HCT116 (cell line): ENCODE measurements around the gene CSTPP1. TPM values are rescaled to one million over a fixed set of nuclear protein-coding genes. Genes with fewer than 3 reads are reported as not detected.

Experiments used
- ATAC-seq: fragments of 200-7000 bp; cut with Tn5 transposase; 2 replicates; pipeline ENCODE4 v1.9.1; 2020; ENCODE audit warnings: mild to moderate bottlenecking, moderate library complexity
- BruUV-seq: library from RNA; stranded (reverse); fragments of 400-500 nt; replicated peaks from 2 replicates; lab custom pipeline; 2021; lab: Mats Ljungman, UMichigan
- CTCF ChIA-PET: fragments of 300-600 bp; sonication (Branson Sonifier 250); formaldehyde crosslinking; loops from one replicate; lab custom pipeline; 2021; ENCODE audit warnings: antibody characterized with exemption; lab: Charles Lee
- POLR2A ChIA-PET: fragments of 300-600, 350-600 bp; sonication (Branson Sonifier 250); formaldehyde crosslinking; loops from one replicate; lab custom pipeline; 2021; ENCODE audit warnings: antibody characterized with exemption; lab: Charles Lee
- RAD21 ChIA-PET, 2 experiments: fragments of 300-600 bp; sonication (Branson Sonifier 250); formaldehyde crosslinking; loops; one replicate each; lab custom pipeline; 2023; ENCODE audit warnings: low total read pairs in 2 of 2; ENCODE audit not compliant: uncharacterized antibody in 2 of 2, unreplicated experiment in 2 of 2, low non-redundant PET in 1 of 2; lab: Charles Lee
- DNase-seq: peaks from one replicate; pipeline ENCODE4 v3.0.0-alpha.2; 2010; ENCODE audit warnings: low read depth, low spot score
- H2AFZ ChIP-seq: fragments of 200-600 bp; shearing (Covaris generic), sonication (generic); 2 replicates; pipeline ENCODE4 v1.6.1; 2017; ENCODE audit warnings: low read depth, mixed run types, mixed read lengths, antibody characterized with exemption, low read length; ENCODE audit not compliant: poor library complexity, severe bottlenecking
- H3K27ac ChIP-seq: 2 replicates; pipeline ENCODE4 v1.5.1; 2012; ENCODE audit warnings: low read depth, low read length
- H3K27me3 ChIP-seq: fragments of 200-600 bp; sonication (generic); 2 replicates; pipeline ENCODE4 v1.6.1; 2016; ENCODE audit warnings: mixed run types, low read length, mixed read lengths; ENCODE audit not compliant: insufficient read depth
- H3K36me3 ChIP-seq, 2 experiments: fragments of 200-500 bp in 1 of 2; fragments of 200-600 bp in 1 of 2; sonication (Bioruptor generic) in 1 of 2; sonication (generic) in 1 of 2; 2 replicates each; pipeline versions ENCODE4 v1.5.1 to v1.6.1; 2014 to 2016; ENCODE audit warnings: low read length in 2 of 2, inconsistent platforms in 1 of 2, mixed read lengths in 1 of 2, mixed run types in 1 of 2; ENCODE audit not compliant: insufficient read depth in 2 of 2, control insufficient read depth in 1 of 2
- H3K4me1 ChIP-seq, 2 experiments: fragments of 200-600 bp in 1 of 2; sonication (generic) in 1 of 2; 2 replicates each; pipeline versions ENCODE4 v1.5.1 to v1.6.1; 2012 to 2017; ENCODE audit warnings: low read length in 2 of 2, inconsistent platforms in 1 of 2, mild to moderate bottlenecking in 1 of 2, mixed read lengths in 1 of 2, mixed run types in 1 of 2, moderate library complexity in 1 of 2; ENCODE audit not compliant: insufficient read depth in 2 of 2, control insufficient read depth in 1 of 2
- H3K4me2 ChIP-seq: fragments of 200-600 bp; sonication (generic); 2 replicates; pipeline ENCODE4 v1.6.1; 2017; ENCODE audit warnings: mixed run types, low read length, mixed read lengths
- H3K4me3 ChIP-seq, 2 experiments: fragments of 200-600 bp in 1 of 2; sonication (generic) in 1 of 2; replicated peaks in 1 of 2; 2 replicates each; pipeline ENCODE4 v1.5.1; 2011 to 2016; ENCODE audit warnings: low read length in 2 of 2, control low read depth in 1 of 2, low read depth in 1 of 2, mild to moderate bottlenecking in 1 of 2, mixed read lengths in 1 of 2, mixed run types in 1 of 2
- H3K79me2 ChIP-seq: fragments of 200-600 bp; sonication (generic); 2 replicates; pipeline ENCODE4 v1.6.1; 2017; ENCODE audit warnings: mild to moderate bottlenecking, mixed run types, low read length, moderate library complexity, mixed read lengths; ENCODE audit not compliant: insufficient read depth
- H3K9ac ChIP-seq: fragments of 200-600 bp; sonication (generic); 2 replicates; pipeline ENCODE4 v1.6.1; 2016; ENCODE audit warnings: low read length, mixed read lengths
- H3K9me2 ChIP-seq: fragments of 200-600 bp; sonication (generic), shearing (Covaris generic); 2 replicates; pipeline ENCODE4 v1.6.1; 2017; ENCODE audit warnings: mixed run types, mild to moderate bottlenecking, moderate library complexity; ENCODE audit not compliant: insufficient read depth
- H3K9me3 ChIP-seq, 2 experiments: fragments of 200-500 bp in 1 of 2; fragments of 200-600 bp in 1 of 2; sonication (Bioruptor generic) in 1 of 2; sonication (generic) in 1 of 2; 2 replicates each; pipeline ENCODE4 v1.6.1; 2014 to 2017; ENCODE audit warnings: low read length in 2 of 2, mixed read lengths in 2 of 2, inconsistent platforms in 1 of 2, low read depth in 1 of 2, mild to moderate bottlenecking in 1 of 2, mixed run types in 1 of 2, moderate library complexity in 1 of 2; ENCODE audit not compliant: control insufficient read depth in 1 of 2, insufficient read depth in 1 of 2
- H4K20me1 ChIP-seq: fragments of 200-600 bp; sonication (generic), shearing (Covaris generic); 2 replicates; pipeline ENCODE4 v1.6.1; 2017; ENCODE audit warnings: mixed run types, mild to moderate bottlenecking, moderate library complexity; ENCODE audit not compliant: insufficient read depth
- ATF3 ChIP-seq: IDR thresholded peaks from 2 replicates; pipeline ENCODE4 v1.6.1; 2012
- CBX3 ChIP-seq: IDR thresholded peaks from 2 replicates; pipeline ENCODE4 v1.6.1; 2012; ENCODE audit warnings: low read depth
- CEBPB ChIP-seq: IDR thresholded peaks from 2 replicates; pipeline ENCODE4 v1.6.1; 2012; ENCODE audit warnings: low read depth
- ELF1 ChIP-seq: IDR thresholded peaks from 2 replicates; pipeline ENCODE4 v1.6.1; 2012; ENCODE audit warnings: low read depth, borderline replicate concordance
- EZH2phosphoT487 ChIP-seq: fragments of 200-600 bp; IDR thresholded peaks from 2 replicates; pipeline ENCODE4 v1.6.1; 2018; ENCODE audit warnings: antibody characterized with exemption, borderline replicate concordance
- FOSL1 ChIP-seq: IDR thresholded peaks from 2 replicates; pipeline ENCODE4 v1.6.1; 2012; ENCODE audit warnings: low read depth
- JUND ChIP-seq: IDR thresholded peaks from 2 replicates; pipeline ENCODE4 v1.6.1; 2012
- POLR2A ChIP-seq: IDR thresholded peaks from 2 replicates; pipeline ENCODE4 v1.7.0; 2011; ENCODE audit warnings: borderline replicate concordance; ENCODE audit not compliant: insufficient read depth, insufficient read length; ENCODE audit errors: extremely low read depth
- POLR2AphosphoS5 ChIP-seq: IDR thresholded peaks from 2 replicates; pipeline ENCODE4 v1.6.1; 2011; ENCODE audit warnings: mild to moderate bottlenecking, low read depth, low read length, moderate library complexity
- RAD21 ChIP-seq: IDR thresholded peaks from 2 replicates; pipeline ENCODE4 v1.6.1; 2012; ENCODE audit warnings: low read depth, mild to moderate bottlenecking
- SIN3A ChIP-seq: IDR thresholded peaks from 2 replicates; pipeline ENCODE4 v1.6.1; 2012; ENCODE audit warnings: low read depth
- SP1 ChIP-seq: IDR thresholded peaks from 2 replicates; pipeline ENCODE4 v1.6.1; 2012; ENCODE audit warnings: low read depth
- SRF ChIP-seq: IDR thresholded peaks from 2 replicates; pipeline ENCODE4 v1.6.1; 2012; ENCODE audit warnings: low read depth
- TCF7L2 ChIP-seq: IDR thresholded peaks from 2 replicates; pipeline ENCODE4 v1.7.0; 2011; ENCODE audit warnings: borderline replicate concordance, inconsistent platforms; ENCODE audit not compliant: insufficient read depth, insufficient read length; ENCODE audit errors: extremely low read depth
- YY1 ChIP-seq: IDR thresholded peaks from 2 replicates; pipeline ENCODE4 v1.6.1; 2011; ENCODE audit warnings: low read length, low read depth, moderate library complexity, mild to moderate bottlenecking; ENCODE audit not compliant: insufficient replicate concordance; ENCODE audit errors: extremely low read depth
- ZFX ChIP-seq: fragments of 450-650 bp; IDR thresholded peaks from 2 replicates; pipeline ENCODE4 v1.6.1; 2017
- ZNF274 ChIP-seq: fragments of 200-500 bp; sonication (Bioruptor generic); IDR thresholded peaks from 2 replicates; pipeline ENCODE4 v1.6.1; 2014; ENCODE audit warnings: mild to moderate bottlenecking, low read depth, low read length, inconsistent platforms
- intact Hi-C: fragments of 100-400 bp; cut with micrococcal nuclease; formaldehyde crosslinking; loops from 2 replicates; pipeline ENCODE4 v1.10.0; 2022
- total RNA-seq: library from RNA; stranded (reverse); gene quantifications from one replicate; pipeline ENCODE4 v1.2.1, GENCODE V29; 2021; ENCODE audit not compliant: unreplicated experiment
- TF ChIP-seq, protein P1 (sequence below): IDR thresholded peaks from 2 replicates; pipeline ENCODE4 v1.6.1; 2012; ENCODE audit warnings: low read depth

The CSTPP1 gene
- total RNA-seq, 1 experiment from 2014 or later, result 24.7 TPM

DNA sequence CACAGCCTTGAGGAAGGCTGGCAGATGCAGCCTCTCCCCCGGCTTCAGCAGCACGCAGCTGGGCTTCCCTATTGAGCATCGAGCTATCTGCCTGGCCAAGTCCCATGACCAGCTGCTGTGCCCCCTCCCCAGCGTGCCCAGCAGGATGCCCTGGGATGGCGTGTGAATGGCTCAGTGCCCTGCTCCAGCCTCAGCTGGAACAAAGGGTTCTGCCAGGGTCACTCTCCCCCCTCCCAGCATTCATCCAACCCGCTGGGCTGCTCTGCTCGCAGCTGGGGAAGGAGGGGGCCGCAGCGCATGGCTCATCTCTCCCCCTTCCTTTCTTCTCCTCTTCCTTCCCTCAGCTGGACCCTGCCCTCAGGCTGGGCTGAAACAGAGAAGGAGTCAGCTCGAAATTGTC is 32.7 kb upstream of the CSTPP1 start (continued):
- TF ChIP-seq ATF3 (no peak), SIN3A (no peak), EZH2phosphoT487 (no peak), RAD21 (no peak), FOSL1 (no peak), ELF1 (no peak), TCF7L2 (no peak), POLR2A (no peak), JUND (no peak)

GRCh38 chr11:46905806-46906205 is 30.8 kb upstream of the CSTPP1 start:
- CTCF ChIA-PET, result no interaction called here
- intact Hi-C loops, result no loop called here
- TF ChIP-seq CBX3 (no peak), YY1 (no peak), JUND (no peak), TCF7L2 (no peak), POLR2A (no peak), EZH2phosphoT487 (no peak), SIN3A (no peak), POLR2AphosphoS5 (no peak), ZNF274 (no peak), CEBPB (no peak), RAD21 (no peak), SP1 (no peak), ZFX (no peak), FOSL1 (no peak), SRF (no peak), ATF3 (no peak)
- TF ChIP-seq, protein P1, sequence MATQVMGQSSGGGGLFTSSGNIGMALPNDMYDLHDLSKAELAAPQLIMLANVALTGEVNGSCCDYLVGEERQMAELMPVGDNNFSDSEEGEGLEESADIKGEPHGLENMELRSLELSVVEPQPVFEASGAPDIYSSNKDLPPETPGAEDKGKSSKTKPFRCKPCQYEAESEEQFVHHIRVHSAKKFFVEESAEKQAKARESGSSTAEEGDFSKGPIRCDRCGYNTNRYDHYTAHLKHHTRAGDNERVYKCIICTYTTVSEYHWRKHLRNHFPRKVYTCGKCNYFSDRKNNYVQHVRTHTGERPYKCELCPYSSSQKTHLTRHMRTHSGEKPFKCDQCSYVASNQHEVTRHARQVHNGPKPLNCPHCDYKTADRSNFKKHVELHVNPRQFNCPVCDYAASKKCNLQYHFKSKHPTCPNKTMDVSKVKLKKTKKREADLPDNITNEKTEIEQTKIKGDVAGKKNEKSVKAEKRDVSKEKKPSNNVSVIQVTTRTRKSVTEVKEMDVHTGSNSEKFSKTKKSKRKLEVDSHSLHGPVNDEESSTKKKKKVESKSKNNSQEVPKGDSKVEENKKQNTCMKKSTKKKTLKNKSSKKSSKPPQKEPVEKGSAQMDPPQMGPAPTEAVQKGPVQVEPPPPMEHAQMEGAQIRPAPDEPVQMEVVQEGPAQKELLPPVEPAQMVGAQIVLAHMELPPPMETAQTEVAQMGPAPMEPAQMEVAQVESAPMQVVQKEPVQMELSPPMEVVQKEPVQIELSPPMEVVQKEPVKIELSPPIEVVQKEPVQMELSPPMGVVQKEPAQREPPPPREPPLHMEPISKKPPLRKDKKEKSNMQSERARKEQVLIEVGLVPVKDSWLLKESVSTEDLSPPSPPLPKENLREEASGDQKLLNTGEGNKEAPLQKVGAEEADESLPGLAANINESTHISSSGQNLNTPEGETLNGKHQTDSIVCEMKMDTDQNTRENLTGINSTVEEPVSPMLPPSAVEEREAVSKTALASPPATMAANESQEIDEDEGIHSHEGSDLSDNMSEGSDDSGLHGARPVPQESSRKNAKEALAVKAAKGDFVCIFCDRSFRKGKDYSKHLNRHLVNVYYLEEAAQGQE, result no peak
- Histone ChIP-seq H3K4me1 (no peaks in the 10 kb centered on the region), H3K36me3 (no peaks in the 10 kb centered on the region), H3K27ac (no peak overlapping the region), H3K9ac (no peak overlapping the region), H3K27me3 (no peaks in the 10 kb centered on the region), H3K4me2 (no peak overlapping the region), H3K4me3 (no peak overlapping the region), H2AFZ (no peak overlapping the region), H3K9me2 (no peaks in the 10 kb centered on the region), H3K9me3 (no peaks in the 10 kb centered on the region), H4K20me1 (no peaks in the 10 kb centered on the region), H3K79me2 (no peaks in the 10 kb centered on the region)
- RAD21 ChIA-PET, result no interaction called here
- no peak for ATAC-seq
- no TSS peak for BruUV-seq
- POLR2A ChIA-PET, result no interaction called here
- DNase-seq, result no peak
